Measurements from ENCODE around the gene MAT2A.

The MAT2A gene

DNA sequence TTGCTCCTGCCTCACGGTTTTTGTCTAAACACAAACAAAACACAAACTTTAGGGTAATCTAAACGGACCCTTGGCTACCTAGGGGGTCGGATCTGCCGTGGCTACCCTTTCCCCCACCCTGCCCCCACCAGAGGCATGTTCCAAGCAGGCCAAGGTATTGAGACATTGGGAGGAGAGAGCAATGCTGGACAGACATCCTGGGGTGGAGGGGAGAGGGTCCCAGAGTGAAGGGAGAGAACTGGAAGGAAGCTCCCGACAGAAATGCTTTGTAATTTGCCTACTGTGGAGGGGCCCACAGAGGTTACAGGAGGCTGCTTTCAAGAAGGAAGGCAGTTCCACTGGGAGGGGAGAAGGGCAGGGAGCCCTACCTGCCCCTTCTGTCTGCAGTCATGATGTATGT, 13.9 kb upstream of the MAT2A start:
- no peak for DNase-seq (ENCODE audit: low spot score)
- TF ChIP-seq, protein P1, sequence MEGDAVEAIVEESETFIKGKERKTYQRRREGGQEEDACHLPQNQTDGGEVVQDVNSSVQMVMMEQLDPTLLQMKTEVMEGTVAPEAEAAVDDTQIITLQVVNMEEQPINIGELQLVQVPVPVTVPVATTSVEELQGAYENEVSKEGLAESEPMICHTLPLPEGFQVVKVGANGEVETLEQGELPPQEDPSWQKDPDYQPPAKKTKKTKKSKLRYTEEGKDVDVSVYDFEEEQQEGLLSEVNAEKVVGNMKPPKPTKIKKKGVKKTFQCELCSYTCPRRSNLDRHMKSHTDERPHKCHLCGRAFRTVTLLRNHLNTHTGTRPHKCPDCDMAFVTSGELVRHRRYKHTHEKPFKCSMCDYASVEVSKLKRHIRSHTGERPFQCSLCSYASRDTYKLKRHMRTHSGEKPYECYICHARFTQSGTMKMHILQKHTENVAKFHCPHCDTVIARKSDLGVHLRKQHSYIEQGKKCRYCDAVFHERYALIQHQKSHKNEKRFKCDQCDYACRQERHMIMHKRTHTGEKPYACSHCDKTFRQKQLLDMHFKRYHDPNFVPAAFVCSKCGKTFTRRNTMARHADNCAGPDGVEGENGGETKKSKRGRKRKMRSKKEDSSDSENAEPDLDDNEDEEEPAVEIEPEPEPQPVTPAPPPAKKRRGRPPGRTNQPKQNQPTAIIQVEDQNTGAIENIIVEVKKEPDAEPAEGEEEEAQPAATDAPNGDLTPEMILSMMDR (IDR thresholded peaks at IDR 0.05; ENCODE audit: extremely low read depth, missing control alignments) = no peak

DNA sequence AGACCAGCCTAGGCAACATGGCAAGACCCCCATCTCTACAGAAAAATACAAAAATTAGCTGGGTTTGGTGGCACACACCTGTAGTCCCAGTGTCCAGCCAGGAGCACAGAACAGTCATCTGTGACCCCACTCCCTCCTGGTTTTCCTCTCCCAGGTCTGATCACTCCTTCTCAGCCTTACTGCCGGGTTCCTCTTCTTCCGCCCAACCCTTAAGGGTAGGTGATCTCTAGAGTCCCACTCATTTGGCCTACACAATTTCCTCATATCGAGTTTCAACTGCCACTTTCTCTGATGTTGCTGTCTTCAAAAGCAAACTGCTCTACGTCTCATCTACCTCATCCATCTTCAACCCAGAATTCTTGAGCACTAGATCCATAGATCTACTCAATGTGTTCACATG, 13.4 kb upstream of the MAT2A start:
- TF ChIP-seq, protein P1 (IDR thresholded peaks at IDR 0.05; ENCODE audit: extremely low read depth, missing control alignments) = no peak
- DNase-seq (ENCODE audit: low spot score) = no peak

DNA sequence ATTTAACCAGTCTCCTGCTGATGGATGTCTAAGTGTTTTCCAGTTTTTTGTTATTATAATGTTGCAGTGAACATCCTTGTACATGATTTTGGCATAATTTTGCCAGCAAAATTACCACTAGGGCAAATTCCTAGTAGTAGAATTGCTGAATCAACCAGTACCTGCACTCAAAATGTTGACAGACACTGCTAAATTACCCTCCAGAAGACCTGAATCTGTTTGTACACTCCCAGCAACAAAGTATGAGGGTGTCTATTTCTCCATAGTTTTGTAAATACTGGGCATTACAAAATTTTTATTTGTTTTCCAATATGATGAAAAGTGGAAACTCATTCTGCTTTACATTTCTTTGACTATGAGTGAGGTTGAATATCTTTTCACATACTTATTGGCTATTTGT, 11.2 kb upstream of the MAT2A start:
- DNase-seq (ENCODE audit: low spot score) = no peak
- TF ChIP-seq, protein P1 (IDR thresholded peaks at IDR 0.05; ENCODE audit: extremely low read depth, missing control alignments) = no peak

DNA sequence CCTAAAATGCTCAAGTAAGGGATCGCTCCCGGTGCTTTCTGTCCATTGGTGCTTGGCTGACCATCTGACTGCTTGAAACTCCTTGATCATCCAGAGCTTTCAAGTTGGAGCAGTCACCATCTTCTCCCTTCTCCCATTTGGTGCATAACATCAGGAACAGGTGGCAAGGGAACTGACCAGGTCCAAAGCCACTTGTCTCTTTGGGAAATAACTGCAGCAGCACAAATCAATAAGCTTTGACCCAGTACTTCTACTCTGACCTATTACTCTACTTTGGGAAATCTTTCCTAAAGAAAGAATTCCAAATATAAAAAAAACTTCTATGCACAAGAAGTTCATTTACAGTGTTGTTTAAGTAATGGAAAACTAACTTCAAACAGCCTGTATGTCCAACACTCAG, 10.6 kb upstream of the MAT2A start:
- TF ChIP-seq, protein P1 (IDR thresholded peaks at IDR 0.05; ENCODE audit: extremely low read depth, missing control alignments) = no peak

DNA sequence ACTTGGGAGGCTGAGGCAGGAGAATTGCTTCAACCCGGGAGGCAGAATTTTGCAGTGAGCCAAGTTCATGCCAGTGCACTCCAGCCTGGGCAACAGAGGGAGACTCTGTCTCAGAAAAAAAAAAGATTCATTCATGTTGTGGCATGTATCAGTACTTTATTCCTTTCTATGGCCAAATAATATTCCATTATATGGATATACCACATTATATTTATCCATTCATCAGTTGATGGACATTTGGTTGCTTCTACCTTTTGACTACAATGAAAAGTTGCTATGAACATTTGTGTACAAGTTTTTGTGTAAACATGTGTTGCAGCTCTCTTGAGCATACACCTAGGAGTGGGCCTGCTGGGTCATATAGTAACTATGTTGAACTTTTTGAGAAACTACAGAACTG, 9.2 kb upstream of the MAT2A start:
- TF ChIP-seq, protein P1 (IDR thresholded peaks at IDR 0.05; ENCODE audit: extremely low read depth, missing control alignments) = no peak
- DNase-seq (ENCODE audit: low spot score) = no peak

More for the DNA sequence above, 10.6 kb upstream of the MAT2A start:
- no peak for DNase-seq (ENCODE audit: low spot score)

DNA sequence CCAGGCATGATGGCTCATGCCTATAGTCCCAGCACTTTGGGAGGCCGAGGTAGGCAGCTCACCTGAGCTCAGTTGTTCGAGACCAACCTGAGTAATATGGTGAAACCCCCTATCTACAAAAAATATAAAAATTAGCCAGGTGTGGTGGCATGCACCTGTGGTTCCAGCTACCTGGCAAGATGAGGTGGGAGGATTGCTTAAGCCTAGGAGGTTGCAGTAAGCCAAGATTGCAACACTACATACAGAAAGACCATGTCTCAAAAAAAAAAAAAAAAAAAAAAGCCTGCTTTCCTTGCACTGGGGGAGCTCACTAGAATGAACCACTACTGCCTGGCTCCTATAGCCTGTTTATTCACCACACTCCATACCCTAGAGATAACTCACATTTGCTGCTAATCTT, 7.4 kb upstream of the MAT2A start:
- TF ChIP-seq, protein P1 (IDR thresholded peaks at IDR 0.05; ENCODE audit: extremely low read depth, missing control alignments) = no peak
- DNase-seq (ENCODE audit: low spot score) = no peak

DNA sequence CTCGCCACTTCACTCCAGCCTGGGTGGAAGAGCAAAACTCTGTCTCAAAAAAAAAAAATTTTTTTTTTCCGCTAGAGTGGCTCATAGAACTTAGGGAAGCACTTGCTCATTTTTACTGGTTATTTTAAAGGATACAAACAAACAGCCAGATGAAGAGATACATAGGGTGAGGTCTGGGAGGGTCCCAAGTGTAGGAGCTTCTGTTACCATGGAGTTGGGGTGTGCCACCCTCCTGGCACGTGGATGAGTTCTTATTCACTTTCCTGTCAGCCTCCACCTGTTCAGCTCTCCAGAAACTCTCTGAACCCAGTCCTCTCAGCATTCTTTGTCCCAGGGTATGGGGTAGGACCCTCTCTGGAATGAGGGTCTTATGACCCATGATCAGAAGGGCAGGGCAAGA, 4.9 kb upstream of the MAT2A start:
- TF ChIP-seq, protein P1 (IDR thresholded peaks at IDR 0.05; ENCODE audit: extremely low read depth, missing control alignments) = no peak
- no peak for DNase-seq (ENCODE audit: low spot score)
